ENCODE results near the gene JAK3. TPM values are rescaled to one million over a fixed set of nuclear protein-coding genes. Genes with fewer than 3 reads are reported as not detected.

Gene JAK3
- polyA plus RNA-seq, 1 of the 3 experiments (the other 2 are of a cell fraction), result 1.3 TPM

- DNase-seq, result peak; percentile 76
- TF ChIP-seq NFIC (IDR thresholded peaks at IDR 0.05; ENCODE audit: borderline replicate concordance) (no peak), CHD2 (IDR thresholded peaks at IDR 0.05; ENCODE audit: low read length, partially characterized antibody) (no peak), GATA2 (CRISPR knock-in tag; IDR thresholded peaks at IDR 0.05) (no peak), USF2 (IDR thresholded peaks at IDR 0.05; ENCODE audit: borderline replicate concordance, low read depth, low read length) (no peak), CTCF (IDR thresholded peaks at IDR 0.05) (peak; percentile 76), NRF1 (IDR thresholded peaks at IDR 0.05; ENCODE audit: low read depth, low read length) (no peak), RAD21 (IDR thresholded peaks at IDR 0.05; ENCODE audit: low read length) (peak; percentile 75), MXI1 (IDR thresholded peaks at IDR 0.05; ENCODE audit: low read depth, low read length) (no peak), SMC3 (IDR thresholded peaks at IDR 0.05; ENCODE audit: low read depth, low read length) (peak; percentile 69), RFX5 (IDR thresholded peaks at IDR 0.05; ENCODE audit: low read length) (no peak), FOXM1 (IDR thresholded peaks at IDR 0.05; ENCODE audit: low read depth) (no peak), RCOR1 (IDR thresholded peaks at IDR 0.05; ENCODE audit: low read length) (0 out of 2 replicates have a peak, but pooled peaks have one; percentile 49), SIN3A (IDR thresholded peaks at IDR 0.05; ENCODE audit: borderline replicate concordance, low read depth, low read length) (no peak), FOSL2 (IDR thresholded peaks at IDR 0.05; ENCODE audit: borderline replicate concordance, low read depth) (no peak), GABPA (IDR thresholded peaks at IDR 0.05; ENCODE audit: low read depth) (no peak), TCF12 (IDR thresholded peaks at IDR 0.05) (no peak), RXRA (IDR thresholded peaks at IDR 0.05; ENCODE audit: borderline replicate concordance, low read depth) (no peak), JUND (IDR thresholded peaks at IDR 0.05) (no peak)
- TF ChIP-seq, protein P1, sequence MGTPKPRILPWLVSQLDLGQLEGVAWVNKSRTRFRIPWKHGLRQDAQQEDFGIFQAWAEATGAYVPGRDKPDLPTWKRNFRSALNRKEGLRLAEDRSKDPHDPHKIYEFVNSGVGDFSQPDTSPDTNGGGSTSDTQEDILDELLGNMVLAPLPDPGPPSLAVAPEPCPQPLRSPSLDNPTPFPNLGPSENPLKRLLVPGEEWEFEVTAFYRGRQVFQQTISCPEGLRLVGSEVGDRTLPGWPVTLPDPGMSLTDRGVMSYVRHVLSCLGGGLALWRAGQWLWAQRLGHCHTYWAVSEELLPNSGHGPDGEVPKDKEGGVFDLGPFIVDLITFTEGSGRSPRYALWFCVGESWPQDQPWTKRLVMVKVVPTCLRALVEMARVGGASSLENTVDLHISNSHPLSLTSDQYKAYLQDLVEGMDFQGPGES (IDR thresholded peaks at IDR 0.05; ENCODE audit: low read depth, low read length), result no peak
- TF ChIP-seq, protein P2, sequence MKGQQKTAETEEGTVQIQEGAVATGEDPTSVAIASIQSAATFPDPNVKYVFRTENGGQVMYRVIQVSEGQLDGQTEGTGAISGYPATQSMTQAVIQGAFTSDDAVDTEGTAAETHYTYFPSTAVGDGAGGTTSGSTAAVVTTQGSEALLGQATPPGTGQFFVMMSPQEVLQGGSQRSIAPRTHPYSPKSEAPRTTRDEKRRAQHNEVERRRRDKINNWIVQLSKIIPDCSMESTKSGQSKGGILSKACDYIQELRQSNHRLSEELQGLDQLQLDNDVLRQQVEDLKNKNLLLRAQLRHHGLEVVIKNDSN (IDR thresholded peaks at IDR 0.05; ENCODE audit: borderline replicate concordance, low read depth), result no peak
- TF ChIP-seq, protein P3, sequence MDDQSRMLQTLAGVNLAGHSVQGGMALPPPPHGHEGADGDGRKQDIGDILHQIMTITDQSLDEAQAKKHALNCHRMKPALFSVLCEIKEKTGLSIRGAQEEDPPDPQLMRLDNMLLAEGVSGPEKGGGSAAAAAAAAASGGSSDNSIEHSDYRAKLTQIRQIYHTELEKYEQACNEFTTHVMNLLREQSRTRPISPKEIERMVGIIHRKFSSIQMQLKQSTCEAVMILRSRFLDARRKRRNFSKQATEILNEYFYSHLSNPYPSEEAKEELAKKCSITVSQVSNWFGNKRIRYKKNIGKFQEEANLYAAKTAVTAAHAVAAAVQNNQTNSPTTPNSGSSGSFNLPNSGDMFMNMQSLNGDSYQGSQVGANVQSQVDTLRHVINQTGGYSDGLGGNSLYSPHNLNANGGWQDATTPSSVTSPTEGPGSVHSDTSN (IDR thresholded peaks at IDR 0.05), result no peak
- TF ChIP-seq, protein P4, sequence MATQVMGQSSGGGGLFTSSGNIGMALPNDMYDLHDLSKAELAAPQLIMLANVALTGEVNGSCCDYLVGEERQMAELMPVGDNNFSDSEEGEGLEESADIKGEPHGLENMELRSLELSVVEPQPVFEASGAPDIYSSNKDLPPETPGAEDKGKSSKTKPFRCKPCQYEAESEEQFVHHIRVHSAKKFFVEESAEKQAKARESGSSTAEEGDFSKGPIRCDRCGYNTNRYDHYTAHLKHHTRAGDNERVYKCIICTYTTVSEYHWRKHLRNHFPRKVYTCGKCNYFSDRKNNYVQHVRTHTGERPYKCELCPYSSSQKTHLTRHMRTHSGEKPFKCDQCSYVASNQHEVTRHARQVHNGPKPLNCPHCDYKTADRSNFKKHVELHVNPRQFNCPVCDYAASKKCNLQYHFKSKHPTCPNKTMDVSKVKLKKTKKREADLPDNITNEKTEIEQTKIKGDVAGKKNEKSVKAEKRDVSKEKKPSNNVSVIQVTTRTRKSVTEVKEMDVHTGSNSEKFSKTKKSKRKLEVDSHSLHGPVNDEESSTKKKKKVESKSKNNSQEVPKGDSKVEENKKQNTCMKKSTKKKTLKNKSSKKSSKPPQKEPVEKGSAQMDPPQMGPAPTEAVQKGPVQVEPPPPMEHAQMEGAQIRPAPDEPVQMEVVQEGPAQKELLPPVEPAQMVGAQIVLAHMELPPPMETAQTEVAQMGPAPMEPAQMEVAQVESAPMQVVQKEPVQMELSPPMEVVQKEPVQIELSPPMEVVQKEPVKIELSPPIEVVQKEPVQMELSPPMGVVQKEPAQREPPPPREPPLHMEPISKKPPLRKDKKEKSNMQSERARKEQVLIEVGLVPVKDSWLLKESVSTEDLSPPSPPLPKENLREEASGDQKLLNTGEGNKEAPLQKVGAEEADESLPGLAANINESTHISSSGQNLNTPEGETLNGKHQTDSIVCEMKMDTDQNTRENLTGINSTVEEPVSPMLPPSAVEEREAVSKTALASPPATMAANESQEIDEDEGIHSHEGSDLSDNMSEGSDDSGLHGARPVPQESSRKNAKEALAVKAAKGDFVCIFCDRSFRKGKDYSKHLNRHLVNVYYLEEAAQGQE (IDR thresholded peaks at IDR 0.05; ENCODE audit: low read depth, low read length), result no peak
Measured at GRCh38 chr19:17775245-17775927, 72.4 kb downstream of the JAK3 start.

More at GRCh38 chr19:17775245-17775927, 72.4 kb downstream of the JAK3 start:
- H3K79me2 ChIP-seq (ENCODE audit: insufficient read depth), result no peaks in the 10 kb centered on the region
- H4K20me1 ChIP-seq (ENCODE audit: insufficient read depth), result no peaks in the 10 kb centered on the region
- no peaks in the 10 kb centered on the region for H3K9me2 ChIP-seq
- H3K4me2 ChIP-seq, result no peak overlapping the region
- no peak overlapping the region for H3K9ac ChIP-seq
- no peaks in the 10 kb centered on the region for H3F3A ChIP-seq (replicated peaks; ENCODE audit: insufficient read depth)
- WGBS (ENCODE audit: low lambda C conversion rate), result 49% methylated on average over 10 of the region's 16 CpGs
- no peaks in the 10 kb centered on the region for H3K36me3 ChIP-seq (replicated peaks in 1 of 2; ENCODE audit: control insufficient read depth in 1 of 2, insufficient read depth in 2 of 2, low read length in 1 of 2)
- ChIA-PET CTCF (interaction anchor here (0.6 to 3.6 kb wide), 19 partner anchors 8 to 168 kb away, joined by 3 to 24 read pairs (median 3); partner anchors contain the start of gene RPL18A), POLR2A (no interaction called here)
- H3K9me3 ChIP-seq, result no peaks in the 10 kb centered on the region
- no peak overlapping the region for H3K27ac ChIP-seq (ENCODE audit: low read depth in 2 of 2, low read length in 1 of 2)
- H3K27me3 ChIP-seq (ENCODE audit: insufficient read depth), result no peaks in the 10 kb centered on the region
- no peak overlapping the region for H2AFZ ChIP-seq (ENCODE audit: low read depth)
- H3K4me1 ChIP-seq (ENCODE audit: control insufficient read depth in 1 of 2, insufficient read depth in 2 of 2, low read depth in 1 of 2, low read length in 1 of 2), result no peaks in the 10 kb centered on the region
- no peak overlapping the region; a peak in 1 of 4 replicates for H3K4me3 ChIP-seq (ENCODE audit: low read depth in 2 of 2, low read length in 1 of 2)

Data from SK-N-SH (cell line).